ENCODE data around the gene VSTM4. TPM values are rescaled to one million over a fixed set of nuclear protein-coding genes. Genes with fewer than 3 reads are reported as not detected.

VSTM4 gene
- total RNA-seq, 1 donor: 10.1 TPM

DNA sequence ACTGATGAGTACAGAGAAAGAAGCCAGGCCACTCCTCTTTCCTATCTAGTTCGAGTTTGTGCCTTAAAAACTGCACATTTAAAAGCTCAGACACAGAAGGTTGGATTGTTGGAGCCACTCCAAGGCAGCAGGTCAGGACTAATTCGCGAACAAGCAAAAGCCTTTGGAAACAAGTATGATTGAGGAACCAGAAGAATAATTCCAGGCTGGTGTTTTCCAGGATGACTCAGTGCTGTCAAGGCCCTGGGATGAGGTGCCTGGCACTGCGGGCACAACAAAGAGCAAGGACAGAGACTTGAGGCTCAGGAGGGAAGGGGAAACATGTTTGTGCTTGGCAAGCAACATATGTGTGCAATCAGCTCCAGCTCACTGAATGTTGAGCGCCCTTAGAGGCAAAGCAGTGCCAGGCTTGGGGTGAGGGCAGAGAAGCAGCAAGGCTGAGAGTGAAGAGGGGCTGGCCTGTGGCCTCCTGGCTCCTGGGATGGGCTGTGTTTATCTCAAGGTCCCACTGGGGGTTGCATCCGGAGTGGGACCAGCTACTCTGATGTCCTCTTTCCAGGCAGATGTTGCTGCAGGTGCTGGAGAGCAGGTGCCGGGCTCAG is 44.1 kb downstream of the VSTM4 start:
- Histone ChIP-seq H4K20me1 (ENCODE audit: insufficient read depth, low read length) (peaks cover 6% of the 10 kb centered on the region), H3K4me1 (ENCODE audit: insufficient read depth, low read length) (no peaks in the 10 kb centered on the region), H3K79me2 (ENCODE audit: insufficient read depth, low read length) (no peaks in the 10 kb centered on the region), H3K4me3 (ENCODE audit: insufficient read depth, low read length) (no peak overlapping the region), H3K27ac (ENCODE audit: low read depth, low read length) (no peak overlapping the region), H3K36me3 (ENCODE audit: insufficient read depth, low read length) (no peaks in the 10 kb centered on the region), H3K4me2 (ENCODE audit: insufficient read depth, low read length) (no peak overlapping the region), H3K9me3 (ENCODE audit: low read depth, low read length) (no peaks in the 10 kb centered on the region), H2AFZ (ENCODE audit: low read length) (no peak overlapping the region), H3K27me3 (ENCODE audit: insufficient read depth, low read length) (no peaks in the 10 kb centered on the region)
- DNase-seq (ENCODE audit: insufficient read length, low spot score, missing footprints): no peak
- no peak for TF ChIP-seq CTCF (IDR thresholded peaks at IDR 0.05; ENCODE audit: extremely low read depth, low read depth, low read length)

- no peak for DNase-seq (ENCODE audit: insufficient read length, low spot score, missing footprints)
- Histone ChIP-seq H3K4me2 (ENCODE audit: insufficient read depth, low read length) (no peak overlapping the region), H3K27me3 (ENCODE audit: insufficient read depth, low read length) (no peaks in the 10 kb centered on the region), H3K9me3 (ENCODE audit: low read depth, low read length) (no peaks in the 10 kb centered on the region), H3K36me3 (ENCODE audit: insufficient read depth, low read length) (no peaks in the 10 kb centered on the region), H3K27ac (ENCODE audit: low read depth, low read length) (no peak overlapping the region), H3K4me1 (ENCODE audit: insufficient read depth, low read length) (no peaks in the 10 kb centered on the region), H4K20me1 (ENCODE audit: insufficient read depth, low read length) (peaks cover 6% of the 10 kb centered on the region), H3K4me3 (ENCODE audit: insufficient read depth, low read length) (no peak overlapping the region), H3K79me2 (ENCODE audit: insufficient read depth, low read length) (no peaks in the 10 kb centered on the region), H2AFZ (ENCODE audit: low read length) (no peak overlapping the region)
- no peak for TF ChIP-seq CTCF (IDR thresholded peaks at IDR 0.05; ENCODE audit: extremely low read depth, low read depth, low read length)
Measured at GRCh38 chr10:49070701-49071100, 44.6 kb downstream of the VSTM4 start.

DNA sequence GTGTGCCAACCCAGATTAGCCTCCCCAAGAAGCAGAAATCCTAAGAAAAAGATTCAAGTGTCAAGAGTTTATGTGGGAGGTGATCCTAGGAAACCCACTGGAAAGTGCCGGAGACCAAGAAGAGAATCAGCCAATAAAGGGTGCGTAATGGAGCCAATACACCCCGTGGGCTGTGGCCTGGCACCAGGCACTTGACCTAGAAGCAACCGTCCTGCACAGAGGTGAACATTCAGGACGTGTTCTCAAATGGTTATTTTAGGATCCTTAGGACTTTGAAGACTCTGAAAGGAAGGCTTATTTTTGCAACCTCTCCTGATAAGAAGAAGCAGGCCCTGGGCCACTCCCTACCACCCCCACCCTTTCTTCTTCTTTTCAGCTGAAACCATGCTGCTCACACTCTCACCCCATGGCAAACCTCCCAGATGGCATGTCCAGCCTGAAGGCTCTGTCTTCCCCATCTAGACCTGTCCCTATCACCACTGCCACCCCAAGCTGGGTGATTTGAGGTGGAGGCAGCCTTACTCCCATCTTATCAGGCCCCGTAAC is 46.6 kb downstream of the VSTM4 start:
- Histone ChIP-seq H2AFZ (ENCODE audit: low read length) (no peak overlapping the region), H4K20me1 (ENCODE audit: insufficient read depth, low read length) (peaks cover 6% of the 10 kb centered on the region), H3K79me2 (ENCODE audit: insufficient read depth, low read length) (no peaks in the 10 kb centered on the region), H3K4me2 (ENCODE audit: insufficient read depth, low read length) (no peak overlapping the region), H3K27ac (ENCODE audit: low read depth, low read length) (no peak overlapping the region), H3K9me3 (ENCODE audit: low read depth, low read length) (no peaks in the 10 kb centered on the region), H3K4me3 (ENCODE audit: insufficient read depth, low read length) (no peak overlapping the region), H3K36me3 (ENCODE audit: insufficient read depth, low read length) (no peaks in the 10 kb centered on the region), H3K27me3 (ENCODE audit: insufficient read depth, low read length) (no peaks in the 10 kb centered on the region), H3K4me1 (ENCODE audit: insufficient read depth, low read length) (no peaks in the 10 kb centered on the region)
- TF ChIP-seq CTCF (IDR thresholded peaks at IDR 0.05; ENCODE audit: extremely low read depth, low read depth, low read length): no peak
- DNase-seq (ENCODE audit: insufficient read length, low spot score, missing footprints): no peak

DNA sequence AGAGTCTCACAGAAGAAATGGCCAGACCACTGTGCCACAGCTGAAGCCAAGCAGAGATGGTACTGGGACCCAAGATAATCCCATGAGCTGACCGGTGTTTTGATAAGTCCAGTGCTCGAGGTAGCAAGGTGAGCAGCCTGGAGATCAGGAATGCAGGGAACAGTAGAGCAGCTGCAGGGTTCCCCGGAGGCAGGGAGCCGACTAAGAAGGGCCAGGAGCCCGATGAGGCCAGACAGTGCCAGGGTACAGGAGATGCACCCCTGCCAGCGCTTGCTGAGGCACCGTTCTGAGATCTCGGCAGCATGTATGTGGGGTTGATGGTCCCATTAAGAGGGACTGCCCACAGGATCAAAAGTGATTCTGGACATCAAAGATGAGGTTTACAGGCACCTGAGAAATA is 47.1 kb downstream of the VSTM4 start:
- DNase-seq (ENCODE audit: insufficient read length, low spot score, missing footprints): no peak
- TF ChIP-seq CTCF (IDR thresholded peaks at IDR 0.05; ENCODE audit: extremely low read depth, low read depth, low read length): no peak
- no peaks in the 10 kb centered on the region for H3K27me3 ChIP-seq (ENCODE audit: insufficient read depth, low read length)
- H3K4me3 ChIP-seq (ENCODE audit: insufficient read depth, low read length): no peak overlapping the region
- no peaks in the 10 kb centered on the region for H3K9me3 ChIP-seq (ENCODE audit: low read depth, low read length)
- H3K4me2 ChIP-seq (ENCODE audit: insufficient read depth, low read length): no peak overlapping the region
- H3K4me1 ChIP-seq (ENCODE audit: insufficient read depth, low read length): no peaks in the 10 kb centered on the region
- H3K27ac ChIP-seq (ENCODE audit: low read depth, low read length): no peak overlapping the region
- H3K36me3 ChIP-seq (ENCODE audit: insufficient read depth, low read length): no peaks in the 10 kb centered on the region
- H2AFZ ChIP-seq (ENCODE audit: low read length): no peak overlapping the region
- no peaks in the 10 kb centered on the region for H3K79me2 ChIP-seq (ENCODE audit: insufficient read depth, low read length)
- peaks cover 6% of the 10 kb centered on the region for H4K20me1 ChIP-seq (ENCODE audit: insufficient read depth, low read length)
